NCI-H2196 (cell line): ENCODE data around the gene OBSCN.

Source experiments
- DNase-seq: peaks from one replicate; lab custom pipeline; 2025; ENCODE audit not compliant: unreplicated experiment; lab: John Stamatoyannopoulos, UW

OBSCN gene

GRCh38 chr1:228398741-228399461, 191.1 kb downstream of the OBSCN start:
- no peak for DNase-seq

GRCh38 chr1:228399531-228400236, 191.8 kb downstream of the OBSCN start:
- DNase-seq = no peak

- no peak for DNase-seq
Measured at GRCh38 chr1:228400237-228400651, 192.4 kb downstream of the OBSCN start.

- no peak for DNase-seq
Measured at GRCh38 chr1:228400692-228401454, 193.0 kb downstream of the OBSCN start.

- no peak for DNase-seq
Measured at GRCh38 chr1:228401782-228402640, 194.2 kb downstream of the OBSCN start.

GRCh38 chr1:228402641-228403025, 194.8 kb downstream of the OBSCN start:
- DNase-seq = no peak

- no peak for DNase-seq
Measured at GRCh38 chr1:228403231-228403631, 195.4 kb downstream of the OBSCN start.

GRCh38 chr1:228404107-228404720, 196.4 kb downstream of the OBSCN start:
- no peak for DNase-seq

GRCh38 chr1:228405200-228405978, 197.5 kb downstream of the OBSCN start:
- no peak for DNase-seq

- DNase-seq = no peak
Measured at GRCh38 chr1:228405979-228406228, 198.1 kb downstream of the OBSCN start.

- no peak for DNase-seq
Measured at GRCh38 chr1:228407106-228408040, 199.5 kb downstream of the OBSCN start.

GRCh38 chr1:228408041-228408868, 200.4 kb downstream of the OBSCN start:
- no peak for DNase-seq

- DNase-seq = no peak
Measured at GRCh38 chr1:228408869-228409805, 201.3 kb downstream of the OBSCN start.

- no peak for DNase-seq
Measured at GRCh38 chr1:228410015-228410414, 202.2 kb downstream of the OBSCN start.

- no peak for DNase-seq
Measured at GRCh38 chr1:228410671-228411070, 202.8 kb downstream of the OBSCN start.

GRCh38 chr1:228411121-228411520, 203.3 kb downstream of the OBSCN start:
- no peak for DNase-seq
